GM18526 (cell line): ENCODE data around the gene CD19.

Experiments used
- POLR2A ChIP-seq: IDR thresholded peaks from 3 replicates; pipeline ENCODE4 v1.6.1; 2011; ENCODE audit not compliant: insufficient read length; ENCODE audit errors: extremely low read depth

The CD19 gene

GRCh38 chr16:28924762-28925385 lies 6.9 kb upstream of the CD19 start, which contains the start of gene RABEP2:
Gene RABEP2, minus strand, starts transcription at chr16:28925238. Its CDS starts 75 bp downstream, at chr16:28925163.
- TF ChIP-seq POLR2A = no peak

- peak; percentile 75 for TF ChIP-seq POLR2A
Measured at GRCh38 chr16:28925386-28926228, 6.2 kb upstream of the CD19 start.

DNA sequence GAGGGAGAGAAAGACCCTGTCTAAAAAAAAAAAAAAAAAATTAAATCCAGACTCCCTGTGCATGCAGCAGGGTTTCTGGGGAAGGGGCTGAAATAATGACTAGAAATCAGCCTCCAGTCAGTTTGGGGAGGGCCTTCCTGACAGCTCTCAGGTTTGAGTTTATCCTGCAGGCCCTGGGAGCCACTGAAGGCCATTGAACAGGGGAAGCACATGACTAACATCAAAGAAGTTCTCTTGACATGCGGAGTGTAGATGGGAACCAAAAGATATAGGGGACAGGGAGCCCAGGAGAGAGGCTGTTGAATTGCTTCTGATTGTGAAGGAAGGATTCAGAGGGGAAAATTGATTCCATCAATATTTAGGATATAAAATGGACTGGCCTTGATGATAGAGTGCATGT lies 4.0 kb upstream of the CD19 start:
- no peak for TF ChIP-seq POLR2A

DNA sequence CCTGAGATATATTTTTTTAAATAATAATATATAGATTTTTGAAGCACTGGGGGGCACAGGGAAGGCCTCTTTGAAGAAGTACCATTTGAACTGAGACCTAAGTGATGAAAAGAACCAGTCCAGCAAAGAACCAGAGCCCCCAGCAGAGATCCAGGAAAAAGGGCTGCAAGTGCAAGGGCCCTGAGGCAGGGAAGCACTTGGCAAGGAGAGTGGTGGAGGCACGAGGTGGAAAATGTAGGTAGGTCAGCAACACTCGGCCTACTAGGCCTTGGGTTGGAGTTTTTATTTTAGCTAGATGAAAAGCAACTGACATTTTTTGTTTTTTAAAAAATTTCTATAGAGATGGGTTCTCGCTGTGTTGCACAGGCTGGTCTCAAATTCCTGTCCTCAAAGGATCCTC lies 1.6 kb upstream of the CD19 start:
- TF ChIP-seq POLR2A = no peak

GRCh38 chr16:28930652-28931051 lies 1.1 kb upstream of the CD19 start:
- peak; percentile 27 for TF ChIP-seq POLR2A

GRCh38 chr16:28932339-28933141 lies 769 bp downstream of the CD19 start:
- no peak for TF ChIP-seq POLR2A

DNA sequence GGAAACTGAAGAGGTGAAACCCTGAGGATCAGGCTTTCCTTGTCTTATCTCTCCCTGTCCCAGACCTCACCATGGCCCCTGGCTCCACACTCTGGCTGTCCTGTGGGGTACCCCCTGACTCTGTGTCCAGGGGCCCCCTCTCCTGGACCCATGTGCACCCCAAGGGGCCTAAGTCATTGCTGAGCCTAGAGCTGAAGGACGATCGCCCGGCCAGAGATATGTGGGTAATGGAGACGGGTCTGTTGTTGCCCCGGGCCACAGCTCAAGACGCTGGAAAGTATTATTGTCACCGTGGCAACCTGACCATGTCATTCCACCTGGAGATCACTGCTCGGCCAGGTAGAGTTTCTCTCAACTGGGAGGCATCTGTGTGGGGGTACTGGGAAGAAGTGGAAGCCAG lies 1.4 kb downstream of the CD19 start:
- TF ChIP-seq POLR2A = no peak

DNA sequence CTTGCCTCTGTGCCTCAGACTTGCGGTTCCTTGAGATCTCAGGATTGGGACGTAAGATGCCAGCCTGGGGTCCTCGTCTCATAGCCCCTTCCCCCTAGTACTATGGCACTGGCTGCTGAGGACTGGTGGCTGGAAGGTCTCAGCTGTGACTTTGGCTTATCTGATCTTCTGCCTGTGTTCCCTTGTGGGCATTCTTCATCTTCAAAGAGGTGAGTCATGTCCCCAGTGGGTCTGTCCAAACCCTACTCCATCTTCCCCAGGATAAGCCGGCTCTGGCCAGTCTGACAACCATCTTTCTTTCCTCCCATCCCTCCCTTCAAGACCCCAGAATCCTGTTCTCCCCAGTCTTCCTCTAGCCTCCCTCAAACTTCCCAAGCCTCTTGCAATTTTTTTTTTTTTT lies 3.6 kb downstream of the CD19 start:
- TF ChIP-seq POLR2A = no peak

GRCh38 chr16:28935924-28936783 lies 4.4 kb downstream of the CD19 start:
- no peak for TF ChIP-seq POLR2A

- no peak for TF ChIP-seq POLR2A
Measured at GRCh38 chr16:28936784-28937155, 5.0 kb downstream of the CD19 start.

GRCh38 chr16:28937222-28937876 lies 5.6 kb downstream of the CD19 start:
- no peak for TF ChIP-seq POLR2A

DNA sequence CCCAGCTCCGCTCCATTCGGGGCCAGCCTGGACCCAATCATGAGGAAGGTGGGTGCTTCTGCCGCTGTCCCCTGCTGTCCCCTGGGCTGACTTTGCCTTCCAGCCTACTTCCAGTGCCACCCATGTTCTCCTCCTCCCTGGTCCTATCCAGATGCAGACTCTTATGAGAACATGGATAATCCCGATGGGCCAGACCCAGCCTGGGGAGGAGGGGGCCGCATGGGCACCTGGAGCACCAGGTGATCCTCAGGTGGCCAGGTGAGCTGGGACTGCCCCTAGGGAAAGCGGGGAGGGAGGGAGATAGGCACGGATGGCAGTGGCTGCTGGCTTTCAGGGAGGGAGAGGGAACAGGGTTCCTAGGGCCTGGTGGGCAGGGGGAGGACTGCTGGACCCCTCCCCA lies 7.0 kb downstream of the CD19 start:
- TF ChIP-seq POLR2A = no peak

DNA sequence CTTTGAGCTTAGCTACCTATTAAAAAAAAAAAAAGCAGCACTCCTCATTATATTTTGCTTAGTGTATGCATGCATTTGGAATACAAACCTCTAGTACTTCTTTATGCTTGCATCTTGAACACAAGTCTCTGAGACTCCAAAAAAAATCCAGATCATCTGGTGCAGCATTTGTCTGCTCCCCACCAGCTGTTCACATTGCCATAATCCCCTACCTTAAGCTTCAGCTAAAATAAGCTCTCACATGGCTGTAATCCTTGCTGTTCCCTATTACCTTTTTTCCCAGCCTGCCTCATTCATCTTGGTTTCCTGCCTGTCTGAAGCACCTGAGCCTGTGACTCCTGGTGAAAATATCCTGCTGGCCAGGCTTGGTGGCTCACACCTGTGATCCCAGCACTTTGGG lies 11.5 kb downstream of the CD19 start:
- no peak for TF ChIP-seq POLR2A

GRCh38 chr16:28946681-28947080 lies 14.9 kb downstream of the CD19 start:
- no peak for TF ChIP-seq POLR2A
